GM10248 (cell line): Measurements from ENCODE around the gene PHACTR3.

Experiments
- CTCF ChIA-PET: fragments of 300-600 bp; sonication (Branson Sonifier 250); formaldehyde crosslinking; extraction: SDS; loops from one replicate; lab custom pipeline; 2021; ENCODE audit warnings: antibody characterized with exemption; lab: Yijun Ruan, JAX
- POLR2A ChIA-PET: fragments of 350-650 bp; sonication (Branson Sonifier 250); formaldehyde crosslinking; extraction: SDS; loops from one replicate; lab custom pipeline; 2020; ENCODE audit warnings: antibody characterized with exemption; lab: Yijun Ruan, JAX
- DNase-seq: peaks from one replicate; pipeline ENCODE4 v3.0.0; 2012; ENCODE audit errors: extremely low spot score
- TF ChIP-seq, protein P1 (sequence below): IDR thresholded peaks from 2 replicates; pipeline ENCODE4 v1.5.1; 2012; ENCODE audit warnings: mild to moderate bottlenecking, low read depth; ENCODE audit errors: extremely low read depth, missing control alignments, control extremely low read depth

PHACTR3 gene

DNA sequence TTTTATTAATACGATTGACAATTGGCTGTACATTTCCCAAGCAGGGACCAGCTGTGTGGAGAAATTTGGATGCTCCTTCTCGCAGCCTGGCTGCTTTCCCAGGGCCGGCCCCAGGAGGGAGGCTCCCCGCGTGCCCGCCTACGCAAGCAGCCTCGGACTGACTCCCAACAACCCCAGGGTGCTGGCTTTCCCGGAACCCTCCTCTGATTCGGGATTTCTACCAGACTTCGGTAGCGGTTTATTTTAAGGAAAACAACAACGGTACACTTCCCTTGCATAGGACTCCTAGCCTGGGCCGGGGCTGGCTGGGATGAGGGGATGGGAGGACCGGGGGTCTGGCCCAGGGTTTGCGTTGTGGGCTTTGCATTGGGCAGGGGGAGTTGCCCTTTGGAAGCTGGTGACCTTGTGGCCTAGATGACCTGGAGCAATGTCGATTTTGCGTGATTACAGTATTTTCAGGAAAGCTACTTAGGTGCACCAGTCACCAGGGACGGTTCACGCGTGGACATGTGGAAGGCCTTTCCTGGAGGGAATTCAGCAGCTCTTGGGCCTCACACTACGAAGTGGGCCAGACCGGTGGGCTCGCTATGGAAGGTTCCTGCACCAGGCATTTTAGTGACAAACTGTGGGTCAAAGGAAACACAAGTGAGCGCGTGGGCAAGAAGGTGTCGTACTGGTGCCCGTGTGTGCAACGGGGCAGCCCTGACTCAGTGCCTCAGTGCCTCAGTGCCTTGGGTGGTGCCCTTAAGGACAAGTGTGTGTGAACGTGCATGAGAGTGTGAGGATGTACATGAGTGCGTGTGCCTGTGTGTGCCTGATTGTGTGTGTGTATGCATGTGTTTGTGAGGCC lies 20.7 kb upstream of the PHACTR3 start:
- no peak for DNase-seq
- TF ChIP-seq, protein P1, sequence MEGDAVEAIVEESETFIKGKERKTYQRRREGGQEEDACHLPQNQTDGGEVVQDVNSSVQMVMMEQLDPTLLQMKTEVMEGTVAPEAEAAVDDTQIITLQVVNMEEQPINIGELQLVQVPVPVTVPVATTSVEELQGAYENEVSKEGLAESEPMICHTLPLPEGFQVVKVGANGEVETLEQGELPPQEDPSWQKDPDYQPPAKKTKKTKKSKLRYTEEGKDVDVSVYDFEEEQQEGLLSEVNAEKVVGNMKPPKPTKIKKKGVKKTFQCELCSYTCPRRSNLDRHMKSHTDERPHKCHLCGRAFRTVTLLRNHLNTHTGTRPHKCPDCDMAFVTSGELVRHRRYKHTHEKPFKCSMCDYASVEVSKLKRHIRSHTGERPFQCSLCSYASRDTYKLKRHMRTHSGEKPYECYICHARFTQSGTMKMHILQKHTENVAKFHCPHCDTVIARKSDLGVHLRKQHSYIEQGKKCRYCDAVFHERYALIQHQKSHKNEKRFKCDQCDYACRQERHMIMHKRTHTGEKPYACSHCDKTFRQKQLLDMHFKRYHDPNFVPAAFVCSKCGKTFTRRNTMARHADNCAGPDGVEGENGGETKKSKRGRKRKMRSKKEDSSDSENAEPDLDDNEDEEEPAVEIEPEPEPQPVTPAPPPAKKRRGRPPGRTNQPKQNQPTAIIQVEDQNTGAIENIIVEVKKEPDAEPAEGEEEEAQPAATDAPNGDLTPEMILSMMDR, result no peak
- CTCF ChIA-PET, result interaction anchor here (1.6 to 7.3 kb wide), 2 partner anchors 12 to 14 kb away, joined by 7 to 58 read pairs; no protein-coding TSS in a partner anchor

DNA sequence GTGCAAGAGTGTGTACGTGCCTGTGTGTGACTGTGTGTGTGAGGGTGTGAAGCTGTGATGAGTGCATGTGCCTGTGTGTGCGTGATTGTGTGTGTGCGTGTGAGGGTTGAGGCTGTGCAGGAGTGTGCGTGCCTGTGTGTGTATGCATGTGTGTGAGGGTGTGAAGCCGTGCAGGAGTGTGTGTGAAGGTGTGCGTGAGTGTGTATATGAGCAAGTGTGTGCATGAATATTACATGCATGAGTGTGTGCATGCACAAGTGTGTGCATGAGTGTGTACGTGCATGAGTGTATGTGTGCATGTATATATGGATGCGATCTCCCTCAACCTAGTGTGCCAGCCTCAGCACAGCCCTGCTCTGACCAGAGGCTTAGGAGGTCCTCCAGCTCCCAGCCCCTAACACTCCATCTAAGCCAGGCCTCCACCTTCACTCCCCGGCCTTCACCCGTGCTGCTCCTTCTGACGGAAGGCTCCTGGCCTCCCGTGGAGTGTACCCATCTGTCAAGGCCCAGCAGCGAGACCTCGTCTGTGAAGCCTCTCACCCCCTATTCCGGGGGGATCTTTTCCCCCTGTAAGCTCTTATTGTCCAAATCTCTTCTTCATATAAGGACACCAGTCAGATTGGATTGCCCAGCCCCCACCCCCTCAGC lies 19.9 kb upstream of the PHACTR3 start:
- CTCF ChIA-PET, result interaction anchor here (7.3 kb wide), 1 partner anchor 13 kb away, joined by 58 read pairs; no protein-coding TSS in a partner anchor
- POLR2A ChIA-PET, result no interaction called here
- DNase-seq, result no peak
- TF ChIP-seq, protein P1, result no peak

More for the DNA sequence above, 20.7 kb upstream of the PHACTR3 start:
- POLR2A ChIA-PET, result no interaction called here

GRCh38 chr20:59585714-59586409 lies 18.5 kb upstream of the PHACTR3 start:
- ChIA-PET CTCF (interaction anchor here (1.2 to 7.3 kb wide), 2 partner anchors 14 to 68 kb away, joined by 3 to 58 read pairs; no protein-coding TSS in a partner anchor), POLR2A (no interaction called here)

GRCh38 chr20:59586613-59587012 lies 17.7 kb upstream of the PHACTR3 start:
- TF ChIP-seq, protein P1, result no peak
- POLR2A ChIA-PET, result no interaction called here
- no peak for DNase-seq
- CTCF ChIA-PET, result interaction anchor here (1.2 kb wide), 1 partner anchor 68 kb away, joined by 3 read pairs; no protein-coding TSS in a partner anchor

More at GRCh38 chr20:59585714-59586409, 18.5 kb upstream of the PHACTR3 start:
- DNase-seq, result no peak
- TF ChIP-seq, protein P1, result no peak

- TF ChIP-seq, protein P1, result no peak
- POLR2A ChIA-PET, result no interaction called here
- no peak for DNase-seq
- CTCF ChIA-PET, result no interaction called here
These were observed 16.8 kb upstream of the PHACTR3 start for GRCh38 chr20:59587570-59587969.

GRCh38 chr20:59588236-59588855 lies 16.0 kb upstream of the PHACTR3 start:
- TF ChIP-seq, protein P1, result no peak
- POLR2A ChIA-PET, result no interaction called here
- DNase-seq, result no peak
- CTCF ChIA-PET, result interaction anchor here (0.8 to 1.5 kb wide), 2 partner anchors 9 to 17 kb away, joined by 5 to 6 read pairs; no protein-coding TSS in a partner anchor
